Liver (tissue), 9 donors: Measurements from ENCODE around the gene C1orf210. TPM values are rescaled to one million over a fixed set of nuclear protein-coding genes. Genes with fewer than 3 reads are reported as not detected.

Experiments
- DNase-seq: peaks from one replicate; pipeline ENCODE4 v3.0.0-alpha.2; 2017; ENCODE audit warnings: low spot score
- H3K27ac ChIP-seq, 2 donors: one replicate each; pipeline ENCODE4 v1.7.0; 2013; ENCODE audit warnings: inconsistent platforms in 2 of 2, low read length in 2 of 2, control low read depth in 1 of 2, low read depth in 1 of 2, mild to moderate bottlenecking in 1 of 2
- H3K27me3 ChIP-seq, 4 donors: one replicate each; pipeline versions ENCODE4 v1.6.1 to v1.7.0; 2013; ENCODE audit warnings: low read length in 3 of 4, inconsistent platforms in 1 of 4, mild to moderate bottlenecking in 1 of 4, moderate library complexity in 1 of 4; ENCODE audit not compliant: control insufficient read depth in 4 of 4, insufficient read depth in 4 of 4
- H3K36me3 ChIP-seq, 4 donors: one replicate each; pipeline versions ENCODE4 v1.6.1 to v1.7.0; 2013; ENCODE audit warnings: low read length in 3 of 4, mild to moderate bottlenecking in 3 of 4, low read depth in 1 of 4, moderate library complexity in 1 of 4; ENCODE audit not compliant: control insufficient read depth in 4 of 4, insufficient read depth in 3 of 4
- H3K4me1 ChIP-seq, 4 donors: one replicate each; pipeline versions ENCODE4 v1.6.1 to v1.7.0; 2013; ENCODE audit warnings: low read length in 3 of 4, mild to moderate bottlenecking in 3 of 4, moderate library complexity in 1 of 4; ENCODE audit not compliant: control insufficient read depth in 4 of 4, insufficient read depth in 4 of 4
- H3K4me3 ChIP-seq, 3 donors: one replicate each; pipeline versions ENCODE4 v1.6.1 to v1.7.0; 2013; ENCODE audit warnings: low read length in 3 of 3, control low read depth in 1 of 3, low read depth in 1 of 3, mild to moderate bottlenecking in 1 of 3
- H3K9ac ChIP-seq, 2 donors: one replicate each; pipeline ENCODE4 v1.7.0; 2013; ENCODE audit warnings: low read length in 2 of 2, mild to moderate bottlenecking in 2 of 2, moderate library complexity in 2 of 2, control low read depth in 1 of 2, low read depth in 1 of 2
- H3K9me3 ChIP-seq, 4 donors: one replicate each; pipeline versions ENCODE4 v1.6.1 to v1.7.0; 2013; ENCODE audit warnings: low read length in 3 of 4; ENCODE audit not compliant: control insufficient read depth in 4 of 4
- CTCF ChIP-seq: fragments of 150-350 bp; IDR thresholded peaks from 2 replicates; pipeline ENCODE4 v1.5.1; 2017; ENCODE audit warnings: improper control_type of control experiment, low read depth, low read length; ENCODE audit not compliant: missing input control
- EGR1 ChIP-seq, 2 donors: IDR thresholded peaks; 2 replicates each; pipeline ENCODE4 v1.6.1; 2016 to 2018; ENCODE audit warnings: antibody characterized with exemption in 2 of 2, low read depth in 2 of 2
- FOXA1 ChIP-seq: IDR thresholded peaks from 2 replicates; pipeline ENCODE4 v1.6.1; 2016; ENCODE audit warnings: antibody characterized with exemption
- FOXA2 ChIP-seq: IDR thresholded peaks from 2 replicates; pipeline ENCODE4 v1.6.1; 2016; ENCODE audit warnings: antibody characterized with exemption
- GABPA ChIP-seq, 2 donors: IDR thresholded peaks in 1 of 2; conservative IDR thresholded peaks in 1 of 2; 2 replicates each; pipeline ENCODE4 v1.6.1; 2016; ENCODE audit warnings: antibody characterized with exemption in 2 of 2, mild to moderate bottlenecking in 1 of 2, moderate library complexity in 1 of 2
- HNF4A ChIP-seq, 2 donors: conservative IDR thresholded peaks; 2 replicates each; pipeline ENCODE4 v1.6.1; 2016; ENCODE audit warnings: antibody characterized with exemption in 2 of 2, mild to moderate bottlenecking in 2 of 2
- HNF4G ChIP-seq: IDR thresholded peaks from 2 replicates; pipeline ENCODE4 v1.6.1; 2016; ENCODE audit warnings: antibody characterized with exemption
- JUND ChIP-seq, 2 donors: IDR thresholded peaks; 2 replicates each; pipeline ENCODE4 v1.6.1; 2016; ENCODE audit warnings: antibody characterized with exemption in 2 of 2
- NR2F2 ChIP-seq: IDR thresholded peaks from 2 replicates; pipeline ENCODE4 v1.6.1; 2016; ENCODE audit warnings: antibody characterized with exemption
- RAD21 ChIP-seq, 2 donors: IDR thresholded peaks; 2 replicates each; pipeline ENCODE4 v1.6.1; 2016; ENCODE audit warnings: antibody characterized with exemption in 2 of 2, mild to moderate bottlenecking in 2 of 2
- REST ChIP-seq: IDR thresholded peaks from 2 replicates; pipeline ENCODE4 v1.6.1; 2016; ENCODE audit warnings: antibody characterized with exemption, mild to moderate bottlenecking
- RXRA ChIP-seq, 2 donors: IDR thresholded peaks; 2 replicates each; pipeline ENCODE4 v1.6.1; 2017 to 2018; ENCODE audit warnings: antibody characterized with exemption in 2 of 2, mild to moderate bottlenecking in 1 of 2
- SP1 ChIP-seq: IDR thresholded peaks from 2 replicates; pipeline ENCODE4 v1.6.1; 2018; ENCODE audit warnings: antibody characterized with exemption, mild to moderate bottlenecking
- TAF1 ChIP-seq: conservative IDR thresholded peaks from 2 replicates; pipeline ENCODE4 v1.6.1; 2016; ENCODE audit warnings: antibody characterized with exemption, mild to moderate bottlenecking
- YY1 ChIP-seq: IDR thresholded peaks from 2 replicates; pipeline ENCODE4 v1.6.1; 2016; ENCODE audit warnings: antibody characterized with exemption, mild to moderate bottlenecking
- WGBS: extraction: QIAGEN DNeasy Blood & Tissue Kit; methylation state at CpG from one replicate; pipeline ENCODE4 v1.1.7; 2013; 5-methylcytosine and 5-hydroxymethylcytosine counted together
- polyA plus RNA-seq, 2 donors: library from polyadenylated mRNA; stranded (reverse) in 1 of 2; unstranded in 1 of 2; fragments of 200-250 nt in 1 of 2; fragments of >200 nt in 1 of 2; fragmentation: Nextera tagmentation in 1 of 2; extraction: Ambion mirVana in 1 of 2; gene quantifications; one replicate each; pipeline versions ENCODE4 v1.2.1 to v1.2.3, GENCODE V29; 2013 to 2015
- total RNA-seq, 2 donors: library from RNA; depleted of rRNA; stranded (reverse); fragments of >200 nt; gene quantifications; one replicate each; pipeline ENCODE4 v1.2.3, GENCODE V29; 2014
- TF ChIP-seq, protein P1 (sequence below): IDR thresholded peaks from 2 replicates; pipeline ENCODE4 v1.6.1; 2016; ENCODE audit warnings: antibody characterized with exemption
- TF ChIP-seq, protein P2 (sequence below): IDR thresholded peaks from 2 replicates; pipeline ENCODE4 v1.6.1; 2016; ENCODE audit warnings: antibody characterized with exemption
- TF ChIP-seq, protein P3 (sequence below): IDR thresholded peaks from 2 replicates; pipeline ENCODE4 v1.6.1; 2016; ENCODE audit warnings: antibody characterized with exemption
- donor health status: healthy.
- donor health status: healthy.
- donor health status: healthy.
- donor health status: healthy.
- donor health status: healthy.

C1orf210 gene
- total and polyA plus RNA-seq, 4 donors: 0.75 to 5.0 (median 1.2) TPM

DNA sequence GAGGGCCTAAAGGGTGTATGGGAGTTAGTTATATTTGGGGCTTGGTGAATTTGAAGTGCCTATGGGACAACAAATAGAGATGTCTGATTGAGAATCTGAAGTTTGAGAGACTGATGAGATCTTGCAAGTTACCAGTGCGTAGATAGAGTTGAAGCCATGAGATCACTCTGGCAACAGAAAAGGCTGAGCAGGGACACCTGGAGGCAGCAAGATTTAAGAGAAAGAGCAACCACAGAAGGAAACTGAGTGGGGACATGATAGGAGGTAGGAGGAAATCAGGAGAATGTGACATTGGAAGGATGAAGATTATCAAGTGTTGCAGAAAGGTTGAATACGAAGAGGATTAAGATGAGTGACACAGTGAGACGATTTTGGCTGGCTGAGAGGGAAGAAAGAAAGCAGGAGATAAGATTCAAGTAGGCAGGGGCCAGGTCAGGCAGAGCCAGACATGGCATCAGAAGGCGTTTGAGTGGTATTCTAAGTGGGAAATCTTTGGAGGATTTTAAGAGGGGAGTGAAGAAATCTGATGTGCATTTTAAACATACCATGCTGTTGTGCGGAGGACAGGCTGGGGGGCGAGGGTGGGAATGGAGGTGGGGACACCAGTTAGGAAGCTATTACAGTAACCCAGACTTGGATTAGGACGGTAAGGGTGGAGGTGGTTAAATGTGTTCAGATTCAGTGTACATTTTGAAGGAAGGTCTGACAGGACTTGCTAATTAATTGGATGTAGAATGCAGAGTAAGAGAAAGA, 49.2 kb upstream of the C1orf210 start:
- H3K9ac ChIP-seq: no peak overlapping the region
- no peaks in the 10 kb centered on the region for H3K9me3 ChIP-seq
- 81% methylated on average over 7 of the region's 7 CpGs for WGBS
- no peak overlapping the region for H3K4me3 ChIP-seq
- TF ChIP-seq RAD21 (IDR thresholded peaks at IDR 0.05) (peak; percentile 44 to 57), HNF4A (conservative IDR thresholded peaks at IDR 0.05) (no peak)
- no peak overlapping the region for H3K27ac ChIP-seq
- H3K36me3 ChIP-seq: no peaks in the 10 kb centered on the region
- no peak for DNase-seq
- H3K27me3 ChIP-seq: no peaks in the 10 kb centered on the region
- no peaks in the 10 kb centered on the region for H3K4me1 ChIP-seq

DNA sequence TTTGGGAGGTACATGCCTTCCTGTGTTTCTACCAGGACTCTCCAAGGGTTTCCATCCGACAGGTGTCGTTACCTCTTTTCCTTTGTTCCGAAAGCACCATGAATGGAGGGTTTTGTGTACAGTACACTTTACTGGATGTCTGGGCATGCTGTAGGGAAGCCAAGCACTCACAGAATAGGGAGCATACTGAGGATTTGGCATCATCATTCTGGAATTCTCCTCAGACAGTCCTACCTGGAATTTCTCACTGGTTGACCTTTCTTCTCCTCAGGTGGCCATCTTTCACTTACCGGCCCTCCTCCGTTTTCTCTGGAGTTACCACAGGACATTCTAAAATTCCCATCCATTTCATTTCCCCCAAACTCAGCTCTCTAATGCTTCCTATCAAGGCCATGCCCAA, 46.3 kb upstream of the C1orf210 start:
- Histone ChIP-seq H3K36me3 (no peaks in the 10 kb centered on the region), H3K27ac (no peak overlapping the region), H3K4me1 (no peaks in the 10 kb centered on the region), H3K9ac (no peak overlapping the region), H3K27me3 (no peaks in the 10 kb centered on the region), H3K9me3 (no peaks in the 10 kb centered on the region), H3K4me3 (no peak overlapping the region)
- DNase-seq: no peak
- WGBS: 98% methylated on average over 5 of the region's 5 CpGs
- TF ChIP-seq CTCF (no peak), FOXA1 (no peak), RXRA (IDR thresholded peaks at IDR 0.05) (no peak), HNF4A (conservative IDR thresholded peaks at IDR 0.05) (no peak), TAF1 (no peak), SP1 (no peak), GABPA (IDR thresholded peaks at IDR 0.05 in 1 of 2, conservative IDR thresholded peaks at IDR 0.05 in 1 of 2) (no peak), FOXA2 (no peak), YY1 (no peak), REST (no peak), HNF4G (no peak), RAD21 (IDR thresholded peaks at IDR 0.05) (no peak), JUND (IDR thresholded peaks at IDR 0.05) (no peak), EGR1 (IDR thresholded peaks at IDR 0.05; ENCODE audit: low read depth in 2 of 2) (no peak), NR2F2 (no peak)
- TF ChIP-seq, protein P1, sequence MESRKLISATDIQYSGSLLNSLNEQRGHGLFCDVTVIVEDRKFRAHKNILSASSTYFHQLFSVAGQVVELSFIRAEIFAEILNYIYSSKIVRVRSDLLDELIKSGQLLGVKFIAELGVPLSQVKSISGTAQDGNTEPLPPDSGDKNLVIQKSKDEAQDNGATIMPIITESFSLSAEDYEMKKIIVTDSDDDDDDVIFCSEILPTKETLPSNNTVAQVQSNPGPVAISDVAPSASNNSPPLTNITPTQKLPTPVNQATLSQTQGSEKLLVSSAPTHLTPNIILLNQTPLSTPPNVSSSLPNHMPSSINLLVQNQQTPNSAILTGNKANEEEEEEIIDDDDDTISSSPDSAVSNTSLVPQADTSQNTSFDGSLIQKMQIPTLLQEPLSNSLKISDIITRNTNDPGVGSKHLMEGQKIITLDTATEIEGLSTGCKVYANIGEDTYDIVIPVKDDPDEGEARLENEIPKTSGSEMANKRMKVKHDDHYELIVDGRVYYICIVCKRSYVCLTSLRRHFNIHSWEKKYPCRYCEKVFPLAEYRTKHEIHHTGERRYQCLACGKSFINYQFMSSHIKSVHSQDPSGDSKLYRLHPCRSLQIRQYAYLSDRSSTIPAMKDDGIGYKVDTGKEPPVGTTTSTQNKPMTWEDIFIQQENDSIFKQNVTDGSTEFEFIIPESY: no peak
- TF ChIP-seq, protein P2, sequence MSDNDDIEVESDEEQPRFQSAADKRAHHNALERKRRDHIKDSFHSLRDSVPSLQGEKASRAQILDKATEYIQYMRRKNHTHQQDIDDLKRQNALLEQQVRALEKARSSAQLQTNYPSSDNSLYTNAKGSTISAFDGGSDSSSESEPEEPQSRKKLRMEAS: no peak
- TF ChIP-seq, protein P3, sequence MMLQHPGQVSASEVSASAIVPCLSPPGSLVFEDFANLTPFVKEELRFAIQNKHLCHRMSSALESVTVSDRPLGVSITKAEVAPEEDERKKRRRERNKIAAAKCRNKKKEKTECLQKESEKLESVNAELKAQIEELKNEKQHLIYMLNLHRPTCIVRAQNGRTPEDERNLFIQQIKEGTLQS: no peak
